ENCODE results near the gene IQSEC3. TPM values are rescaled to one million over a fixed set of nuclear protein-coding genes. Genes with fewer than 3 reads are reported as not detected.

Gene IQSEC3
- total and polyA plus RNA-seq, 10 of the 15 experiments (the other 5 are each of a cell fraction or from before 2014, with no cell fraction given): not detected

DNA sequence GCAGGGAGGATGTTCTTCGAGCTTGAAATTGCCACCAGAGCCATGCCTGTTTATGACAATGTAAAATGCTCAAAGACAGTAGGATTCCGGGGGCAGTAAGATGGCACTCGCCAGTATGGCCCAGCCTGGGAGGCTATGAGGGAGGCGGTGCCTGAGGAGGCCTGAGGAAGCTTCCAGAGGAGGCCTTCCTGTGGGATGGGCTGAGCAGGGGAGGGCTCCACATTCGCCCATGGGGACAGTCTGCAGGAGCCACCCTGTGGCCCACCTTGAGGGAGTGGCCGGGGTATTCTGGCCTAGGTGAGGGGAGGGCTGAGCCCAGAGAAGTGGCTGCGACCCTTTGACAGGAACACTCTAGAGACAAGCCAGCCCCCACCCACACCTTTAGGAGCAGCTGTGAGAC lies 50.7 kb downstream of the IQSEC3 start:
- no peak overlapping the region for H3K4me3 ChIP-seq
- H3K4me2 ChIP-seq (ENCODE audit: control insufficient read depth, insufficient read depth): no peak overlapping the region
- ATAC-seq (no peak), DNase-seq (ENCODE audit: low read depth, low spot score) (no peak), FAIRE-seq (no peak)
- ChIA-PET SMC1A (ENCODE audit: uncharacterized antibody, unreplicated experiment) (no interaction called here), RAD21 (ENCODE audit: unreplicated experiment) (no interaction called here), POLR2A (no interaction called here), CTCF (interaction anchor here (1.2 to 1.4 kb wide), 2 partner anchors 11 to 35 kb away, joined by 3 read pairs; no protein-coding TSS in a partner anchor)
- no peaks in the 10 kb centered on the region for H3K4me1 ChIP-seq (ENCODE audit: control insufficient read depth, insufficient read depth, low read length)
- no TSS peak for BruUV-seq (replicated peaks)
- no peaks in the 10 kb centered on the region for H3K9me3 ChIP-seq (replicated peaks; ENCODE audit: control insufficient read depth, insufficient read depth, low read length)
- H3K27ac ChIP-seq (ENCODE audit: control insufficient read depth, insufficient read depth): no peak overlapping the region
- 0 out of 4 replicates have a peak, but pooled peaks cover 0 to 2% of the 10 kb centered on the region in 2 experiments for H3K27me3 ChIP-seq (replicated peaks in 1 of 2; ENCODE audit: control insufficient read depth in 2 of 2, insufficient read depth in 2 of 2, low read length in 1 of 2)
- no peak overlapping the region for H3K9ac ChIP-seq (ENCODE audit: control insufficient read depth, insufficient read depth, low read length)
- no peaks in the 10 kb centered on the region for H3K79me2 ChIP-seq (ENCODE audit: control insufficient read depth, insufficient read depth, low read length)
- WGBS (ENCODE audit: insufficient coverage, insufficient replicate concordance, low lambda C conversion rate, missing lambda C conversion rate): 12% methylated on average over 4 of the region's 7 CpGs
- intact Hi-C loops (cut with micrococcal nuclease; ENCODE audit: unreplicated experiment): no loop called here
- H4K20me1 ChIP-seq (ENCODE audit: control insufficient read depth, insufficient read depth): no peaks in the 10 kb centered on the region
- H2AFZ ChIP-seq (ENCODE audit: control insufficient read depth, low read depth, low read length): no peak overlapping the region
- TF ChIP-seq, protein P1, sequence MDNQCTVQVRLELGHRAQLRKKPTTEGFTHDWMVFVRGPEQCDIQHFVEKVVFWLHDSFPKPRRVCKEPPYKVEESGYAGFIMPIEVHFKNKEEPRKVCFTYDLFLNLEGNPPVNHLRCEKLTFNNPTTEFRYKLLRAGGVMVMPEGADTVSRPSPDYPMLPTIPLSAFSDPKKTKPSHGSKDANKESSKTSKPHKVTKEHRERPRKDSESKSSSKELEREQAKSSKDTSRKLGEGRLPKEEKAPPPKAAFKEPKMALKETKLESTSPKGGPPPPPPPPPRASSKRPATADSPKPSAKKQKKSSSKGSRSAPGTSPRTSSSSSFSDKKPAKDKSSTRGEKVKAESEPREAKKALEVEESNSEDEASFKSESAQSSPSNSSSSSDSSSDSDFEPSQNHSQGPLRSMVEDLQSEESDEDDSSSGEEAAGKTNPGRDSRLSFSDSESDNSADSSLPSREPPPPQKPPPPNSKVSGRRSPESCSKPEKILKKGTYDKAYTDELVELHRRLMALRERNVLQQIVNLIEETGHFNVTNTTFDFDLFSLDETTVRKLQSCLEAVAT (IDR thresholded peaks at IDR 0.05): no peak
- TF ChIP-seq, protein P2, sequence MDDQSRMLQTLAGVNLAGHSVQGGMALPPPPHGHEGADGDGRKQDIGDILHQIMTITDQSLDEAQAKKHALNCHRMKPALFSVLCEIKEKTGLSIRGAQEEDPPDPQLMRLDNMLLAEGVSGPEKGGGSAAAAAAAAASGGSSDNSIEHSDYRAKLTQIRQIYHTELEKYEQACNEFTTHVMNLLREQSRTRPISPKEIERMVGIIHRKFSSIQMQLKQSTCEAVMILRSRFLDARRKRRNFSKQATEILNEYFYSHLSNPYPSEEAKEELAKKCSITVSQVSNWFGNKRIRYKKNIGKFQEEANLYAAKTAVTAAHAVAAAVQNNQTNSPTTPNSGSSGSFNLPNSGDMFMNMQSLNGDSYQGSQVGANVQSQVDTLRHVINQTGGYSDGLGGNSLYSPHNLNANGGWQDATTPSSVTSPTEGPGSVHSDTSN (IDR thresholded peaks at IDR 0.05; ENCODE audit: insufficient replicate concordance, low read depth, low read length): no peak
- in situ Hi-C loops (cut with MboI): no loop called here
- H3K36me3 ChIP-seq (ENCODE audit: control insufficient read depth in 2 of 2, insufficient read depth in 2 of 2, low read length in 1 of 2): no peaks in the 10 kb centered on the region

DNA sequence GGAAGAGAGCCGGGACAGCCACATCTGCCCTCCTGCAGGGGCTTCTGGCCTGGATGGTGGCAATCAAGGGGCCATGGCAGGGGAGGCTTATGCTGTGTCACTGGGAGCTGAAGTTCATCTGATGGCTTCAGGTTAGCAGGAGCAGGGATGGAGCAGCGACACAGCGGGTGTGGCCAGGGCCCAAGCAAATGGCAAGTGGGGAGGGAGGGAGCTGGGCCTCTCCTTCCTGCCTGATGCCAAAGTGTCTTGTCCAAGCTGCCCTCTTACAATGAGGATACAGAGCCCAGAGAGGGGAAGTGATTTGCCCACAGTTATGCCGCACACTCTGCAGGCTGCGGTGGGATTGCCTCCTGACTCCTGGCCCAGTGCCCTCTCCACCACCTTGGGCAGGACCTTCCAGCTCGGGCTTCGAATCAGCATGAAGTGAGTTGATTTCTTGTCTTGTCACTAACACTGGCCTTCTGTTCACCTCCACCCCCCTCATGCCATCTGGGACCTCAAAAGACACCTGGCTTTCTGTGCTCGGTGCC lies 51.3 kb downstream of the IQSEC3 start:
- Histone ChIP-seq H4K20me1 (ENCODE audit: control insufficient read depth, insufficient read depth) (no peaks in the 10 kb centered on the region), H3K27ac (ENCODE audit: control insufficient read depth, insufficient read depth) (no peak overlapping the region), H3K4me2 (ENCODE audit: control insufficient read depth, insufficient read depth) (no peak overlapping the region), H3K36me3 (ENCODE audit: control insufficient read depth in 2 of 2, insufficient read depth in 2 of 2, low read length in 1 of 2) (no peaks in the 10 kb centered on the region), H3K27me3 (replicated peaks in 1 of 2; ENCODE audit: control insufficient read depth in 2 of 2, insufficient read depth in 2 of 2, low read length in 1 of 2) (0 out of 4 replicates have a peak, but pooled peaks cover 0 to 2% of the 10 kb centered on the region in 2 experiments), H3K9me3 (replicated peaks; ENCODE audit: control insufficient read depth, insufficient read depth, low read length) (no peaks in the 10 kb centered on the region), H2AFZ (ENCODE audit: control insufficient read depth, low read depth, low read length) (no peak overlapping the region), H3K9ac (ENCODE audit: control insufficient read depth, insufficient read depth, low read length) (no peak overlapping the region), H3K79me2 (ENCODE audit: control insufficient read depth, insufficient read depth, low read length) (no peaks in the 10 kb centered on the region), H3K4me3 (no peak overlapping the region), H3K4me1 (ENCODE audit: control insufficient read depth, insufficient read depth, low read length) (no peaks in the 10 kb centered on the region)
- no peak for ATAC-seq
- ChIA-PET CTCF (interaction anchor here (1.2 to 1.4 kb wide), 2 partner anchors 12 to 35 kb away, joined by 3 read pairs; no protein-coding TSS in a partner anchor), SMC1A (ENCODE audit: uncharacterized antibody, unreplicated experiment) (interaction anchor here (0.6 kb wide), 1 partner anchor 8 kb away, joined by 3 read pairs; no protein-coding TSS in a partner anchor), POLR2A (no interaction called here), RAD21 (ENCODE audit: unreplicated experiment) (no interaction called here)
- BruUV-seq (replicated peaks): no TSS peak
- WGBS (ENCODE audit: insufficient coverage, insufficient replicate concordance, low lambda C conversion rate, missing lambda C conversion rate): 33% methylated on average over 8 of the region's 8 CpGs
- TF ChIP-seq MEF2B (IDR thresholded peaks at IDR 0.05; ENCODE audit: partially characterized antibody, poor library complexity, severe bottlenecking): no peak
- no peak for TF ChIP-seq ZNF217 (IDR thresholded peaks at IDR 0.05)
- TF ChIP-seq, protein P3, sequence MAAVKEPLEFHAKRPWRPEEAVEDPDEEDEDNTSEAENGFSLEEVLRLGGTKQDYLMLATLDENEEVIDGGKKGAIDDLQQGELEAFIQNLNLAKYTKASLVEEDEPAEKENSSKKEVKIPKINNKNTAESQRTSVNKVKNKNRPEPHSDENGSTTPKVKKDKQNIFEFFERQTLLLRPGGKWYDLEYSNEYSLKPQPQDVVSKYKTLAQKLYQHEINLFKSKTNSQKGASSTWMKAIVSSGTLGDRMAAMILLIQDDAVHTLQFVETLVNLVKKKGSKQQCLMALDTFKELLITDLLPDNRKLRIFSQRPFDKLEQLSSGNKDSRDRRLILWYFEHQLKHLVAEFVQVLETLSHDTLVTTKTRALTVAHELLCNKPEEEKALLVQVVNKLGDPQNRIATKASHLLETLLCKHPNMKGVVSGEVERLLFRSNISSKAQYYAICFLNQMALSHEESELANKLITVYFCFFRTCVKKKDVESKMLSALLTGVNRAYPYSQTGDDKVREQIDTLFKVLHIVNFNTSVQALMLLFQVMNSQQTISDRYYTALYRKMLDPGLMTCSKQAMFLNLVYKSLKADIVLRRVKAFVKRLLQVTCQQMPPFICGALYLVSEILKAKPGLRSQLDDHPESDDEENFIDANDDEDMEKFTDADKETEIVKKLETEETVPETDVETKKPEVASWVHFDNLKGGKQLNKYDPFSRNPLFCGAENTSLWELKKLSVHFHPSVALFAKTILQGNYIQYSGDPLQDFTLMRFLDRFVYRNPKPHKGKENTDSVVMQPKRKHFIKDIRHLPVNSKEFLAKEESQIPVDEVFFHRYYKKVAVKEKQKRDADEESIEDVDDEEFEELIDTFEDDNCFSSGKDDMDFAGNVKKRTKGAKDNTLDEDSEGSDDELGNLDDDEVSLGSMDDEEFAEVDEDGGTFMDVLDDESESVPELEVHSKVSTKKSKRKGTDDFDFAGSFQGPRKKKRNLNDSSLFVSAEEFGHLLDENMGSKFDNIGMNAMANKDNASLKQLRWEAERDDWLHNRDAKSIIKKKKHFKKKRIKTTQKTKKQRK (IDR thresholded peaks at IDR 0.05; ENCODE audit: low read depth, low read length): no peak
- in situ Hi-C loops (cut with MboI): no loop called here
- no peak for FAIRE-seq
- no peak for DNase-seq (ENCODE audit: low read depth, low spot score)
- intact Hi-C loops (cut with micrococcal nuclease; ENCODE audit: unreplicated experiment): no loop called here
